GM18498 (cell line): ENCODE data around the gene WDR54.
"Not testable (repeated sequence)": the region's sequence is repeated elsewhere in the genome, so short reads cannot be mapped to it uniquely, and the experiment has no call there.

Experiments
- ATAC-seq: cut with Tn5 transposase; IDR thresholded peaks from one replicate; pipeline ENCODE4 v1.9.1; 2021; ENCODE audit warnings: mild to moderate bottlenecking, moderate library complexity; ENCODE audit not compliant: unreplicated experiment

Gene WDR54

DNA sequence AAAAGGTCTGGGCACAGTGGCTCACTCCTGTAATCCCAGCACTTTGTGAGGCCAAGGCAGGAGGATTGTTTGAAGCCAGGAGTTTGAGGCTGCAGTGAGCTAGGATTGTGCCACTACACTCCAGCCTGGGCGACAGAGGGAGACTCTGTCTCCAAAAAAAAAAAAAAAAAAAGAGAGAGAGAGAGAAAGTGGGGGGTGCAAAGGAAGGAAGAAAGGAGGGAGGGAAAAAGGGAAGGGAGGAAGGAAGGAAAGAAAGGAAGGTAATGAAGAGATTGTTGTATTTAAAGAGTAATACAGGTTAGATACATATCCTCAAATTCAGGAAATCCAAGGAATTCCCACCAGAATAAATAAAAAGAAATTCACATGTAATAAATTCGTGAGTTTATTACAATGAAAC, 19.6 kb upstream of the WDR54 start:
- ATAC-seq: no peak

DNA sequence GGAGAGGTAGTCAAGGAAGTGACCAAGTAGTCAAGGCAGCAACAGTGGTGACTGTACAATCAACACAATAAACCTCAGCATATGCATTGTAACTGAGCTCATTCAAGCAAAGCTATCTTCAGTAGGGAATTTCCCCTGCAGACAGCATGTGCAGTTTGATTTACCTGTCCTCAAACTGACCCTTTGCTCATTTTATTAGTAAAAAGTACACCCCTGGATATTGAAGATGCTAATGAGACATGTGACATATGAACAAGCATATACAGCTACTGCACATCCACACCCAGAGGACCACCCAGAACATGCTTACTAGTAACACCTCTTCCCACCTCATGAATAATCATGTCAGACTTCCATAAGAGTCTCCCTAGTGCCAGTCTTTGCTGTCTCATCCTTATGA, 15.5 kb upstream of the WDR54 start:
- ATAC-seq: no peak

DNA sequence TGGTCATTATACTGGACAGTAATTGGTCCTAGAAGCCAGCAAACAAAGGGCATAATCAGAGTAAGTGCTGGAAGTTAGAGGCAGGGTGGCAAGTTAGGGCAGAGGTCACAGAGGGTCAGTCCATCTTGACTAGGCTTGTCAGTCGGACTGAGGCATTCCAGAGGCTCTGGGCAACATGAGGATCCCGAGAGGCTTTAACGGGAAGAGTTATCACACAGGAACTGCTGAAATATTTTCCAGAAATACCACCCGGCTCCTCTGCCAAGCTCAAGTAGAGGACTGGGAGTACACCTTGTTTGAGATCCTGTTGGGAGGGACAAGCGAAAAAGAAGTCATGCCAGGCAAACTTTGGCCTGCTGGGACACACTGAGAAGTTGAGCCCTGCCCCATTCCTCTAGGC, 13.8 kb upstream of the WDR54 start:
- no peak for ATAC-seq

DNA sequence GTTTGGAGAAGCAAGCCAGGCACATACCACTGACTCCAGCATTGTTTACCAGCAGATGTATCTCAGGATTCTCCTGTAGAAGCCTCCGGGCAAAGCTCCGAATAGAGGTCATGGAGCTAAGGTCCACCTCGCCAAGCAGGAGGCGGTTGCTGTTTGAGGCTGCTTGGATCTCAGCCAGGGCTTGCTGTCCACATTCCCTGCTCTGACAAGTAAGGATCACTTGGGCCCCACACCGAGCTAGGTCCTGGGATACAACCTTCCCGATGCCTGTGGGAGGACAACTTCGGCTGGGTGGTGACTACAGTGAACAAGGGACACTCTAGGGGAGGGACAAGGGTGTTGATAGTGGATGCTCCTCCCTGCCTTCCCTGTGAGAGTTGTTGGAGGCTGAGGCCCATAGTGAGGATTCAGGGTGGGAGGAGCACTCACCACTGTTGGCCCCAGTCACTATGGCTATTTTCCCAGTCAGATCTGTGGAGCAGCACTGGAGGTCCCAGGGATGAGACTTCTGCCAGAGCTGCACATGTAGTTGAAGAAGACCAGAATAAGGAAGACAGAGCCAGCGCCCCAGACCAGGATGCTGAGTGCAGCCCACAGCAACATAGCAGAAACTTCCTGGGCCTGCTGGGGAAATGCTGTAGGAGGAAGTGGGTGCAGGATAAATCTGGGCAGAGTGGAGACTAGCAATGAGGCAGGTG, 8.4 kb upstream of the WDR54 start:
- ATAC-seq: no peak

DNA sequence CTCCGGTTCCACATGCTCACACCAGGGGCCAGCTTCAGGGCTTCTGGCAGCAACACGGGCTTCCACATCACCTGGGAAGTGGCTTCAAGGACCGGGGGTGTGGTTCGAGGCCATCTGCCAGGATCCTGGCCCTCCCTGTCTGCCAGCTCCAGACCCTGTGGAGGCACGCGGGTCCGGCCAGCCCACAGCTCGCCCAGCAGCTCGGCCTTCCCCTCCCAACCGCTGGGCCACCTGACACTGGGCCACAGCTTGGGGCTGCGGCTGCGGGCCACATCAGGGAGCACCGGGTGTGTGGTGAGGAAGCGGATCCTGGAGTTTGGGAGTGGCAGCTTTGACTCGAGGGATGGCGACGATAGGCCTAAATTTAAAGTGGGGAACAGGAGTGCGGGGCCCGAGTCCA, 7.1 kb upstream of the WDR54 start:
- ATAC-seq: no peak

DNA sequence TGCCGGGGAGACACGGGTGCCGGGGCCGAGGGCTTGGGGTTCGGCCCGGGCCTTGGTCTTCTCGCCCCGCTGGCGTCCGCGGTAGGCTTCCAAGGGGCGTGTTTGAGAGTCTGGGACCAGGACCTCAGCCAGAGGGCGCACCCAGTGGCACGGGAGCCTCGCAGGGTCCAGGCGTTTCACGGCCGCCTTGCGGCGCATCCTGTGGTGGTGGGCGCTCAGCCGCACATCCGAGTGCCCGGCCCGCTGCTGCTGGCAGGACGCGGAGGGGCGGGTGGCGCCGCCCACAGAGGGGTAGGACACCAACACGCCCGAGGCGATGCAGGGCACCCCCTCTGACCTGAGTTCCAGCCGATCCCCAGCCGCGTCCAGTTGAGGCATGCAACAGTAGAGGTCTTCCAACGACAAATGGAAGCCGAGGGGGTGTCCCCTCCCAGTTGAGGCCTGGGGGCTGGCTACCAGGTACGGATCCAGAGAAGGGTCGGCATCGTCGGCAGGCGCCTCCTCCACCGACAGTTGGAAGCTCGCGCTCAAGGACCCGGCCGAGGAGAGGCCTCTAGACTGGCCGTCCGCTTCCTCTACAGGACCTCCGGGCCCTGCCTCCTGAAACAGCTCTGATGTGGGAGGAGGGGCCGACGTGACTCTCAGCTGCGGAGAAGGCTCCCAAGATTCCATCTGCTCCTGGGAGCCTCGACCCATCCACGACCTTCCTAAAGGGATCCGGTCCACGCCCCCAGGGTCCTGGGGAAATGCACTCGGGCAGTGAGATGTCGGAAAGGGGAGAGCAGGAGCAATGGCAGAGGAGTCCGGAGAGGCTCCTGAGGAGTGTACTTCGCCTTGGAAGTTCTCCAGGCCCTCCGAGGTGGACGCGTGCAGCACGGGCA, 6.4 kb upstream of the WDR54 start:
- ATAC-seq: peak; percentile 45

DNA sequence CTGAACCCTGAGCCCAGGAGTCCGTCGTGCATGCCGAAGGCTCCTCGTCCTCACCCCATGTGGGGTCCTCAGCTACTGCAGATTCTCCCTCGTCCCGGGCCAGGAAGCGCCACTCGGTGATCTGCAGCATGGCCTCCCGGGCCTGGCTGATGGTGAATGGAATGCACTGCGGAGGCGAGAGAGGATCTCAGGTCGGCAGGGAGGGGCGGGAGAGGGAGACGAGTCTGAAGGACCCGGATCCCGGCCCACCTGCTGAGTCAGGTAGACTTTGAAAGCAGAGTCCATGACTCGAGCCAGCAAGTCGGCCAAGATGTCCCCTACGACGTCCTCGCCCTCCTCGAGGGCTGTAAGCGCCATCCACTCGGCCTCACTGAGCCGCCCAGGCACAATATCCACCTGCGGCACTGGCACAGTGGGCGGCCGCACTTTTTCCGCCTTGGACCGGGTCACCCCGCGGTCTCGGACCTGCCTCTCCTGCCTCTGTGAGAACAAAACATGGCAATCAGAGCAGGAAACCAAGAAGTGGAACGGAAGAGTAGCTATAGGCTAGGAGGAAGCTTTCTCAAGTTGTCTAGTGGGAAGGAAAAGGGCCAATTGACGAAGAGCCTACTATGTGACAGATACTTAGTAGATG, 5.7 kb upstream of the WDR54 start:
- ATAC-seq: no peak

DNA sequence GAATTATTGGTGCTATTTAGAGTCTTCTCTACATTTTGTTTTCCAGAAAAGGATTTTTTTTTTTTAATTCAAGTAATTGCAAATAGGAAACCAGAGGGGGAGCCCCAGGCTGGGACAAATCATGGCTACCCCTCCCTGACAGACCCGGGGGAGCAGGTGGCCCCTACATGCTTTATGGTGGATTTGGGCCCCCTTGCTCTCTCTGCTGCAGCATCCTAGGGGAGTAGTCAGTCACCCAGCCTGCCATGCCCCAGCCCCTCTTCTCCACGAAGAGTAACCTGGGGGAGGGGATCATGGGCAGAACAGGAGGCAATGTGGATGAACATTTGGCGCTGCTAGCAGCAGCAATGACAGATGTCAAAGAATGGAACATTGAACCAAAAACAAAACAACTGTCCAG, 4.8 kb upstream of the WDR54 start:
- no peak for ATAC-seq

DNA sequence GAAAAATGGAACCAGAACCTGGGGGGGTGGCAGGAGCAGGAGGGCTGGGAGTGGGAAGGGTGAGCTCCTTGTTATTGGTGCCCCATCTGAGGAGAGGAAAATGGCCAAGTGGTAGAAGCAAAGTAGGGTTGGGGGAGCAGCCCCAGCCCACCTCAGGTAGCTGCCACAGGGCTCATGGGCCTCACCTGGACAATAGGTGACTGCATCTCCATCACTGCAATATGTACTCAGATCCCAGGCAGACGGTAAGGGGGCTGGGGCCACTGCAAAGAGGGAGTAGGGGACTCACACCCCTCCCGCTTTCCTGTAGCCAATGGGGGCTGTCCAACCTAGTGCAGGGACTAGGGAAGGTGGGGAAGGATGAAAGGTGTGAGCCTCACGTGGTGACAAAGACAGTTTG, 4.3 kb upstream of the WDR54 start:
- ATAC-seq: no peak

DNA sequence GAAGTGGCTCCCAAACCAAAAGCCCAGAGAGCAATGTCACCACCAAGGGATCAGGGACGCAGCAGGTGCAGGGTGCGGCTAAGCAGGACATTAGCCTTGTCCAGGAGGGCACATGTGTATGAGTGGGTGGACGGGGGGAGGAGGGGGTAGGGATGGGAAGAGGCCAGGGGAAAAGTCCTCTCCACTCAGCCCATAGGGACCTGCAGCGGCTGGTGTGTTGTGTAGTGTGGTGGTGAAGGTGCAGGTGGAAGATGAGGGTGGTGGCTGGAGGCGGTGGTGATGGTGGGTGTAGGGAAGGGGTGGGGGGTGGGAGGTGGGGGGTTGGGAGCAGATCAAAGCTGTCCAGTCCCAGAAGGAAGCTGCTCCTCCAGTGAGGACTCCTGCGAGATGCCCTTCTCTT, 3.8 kb upstream of the WDR54 start:
- no peak for ATAC-seq

DNA sequence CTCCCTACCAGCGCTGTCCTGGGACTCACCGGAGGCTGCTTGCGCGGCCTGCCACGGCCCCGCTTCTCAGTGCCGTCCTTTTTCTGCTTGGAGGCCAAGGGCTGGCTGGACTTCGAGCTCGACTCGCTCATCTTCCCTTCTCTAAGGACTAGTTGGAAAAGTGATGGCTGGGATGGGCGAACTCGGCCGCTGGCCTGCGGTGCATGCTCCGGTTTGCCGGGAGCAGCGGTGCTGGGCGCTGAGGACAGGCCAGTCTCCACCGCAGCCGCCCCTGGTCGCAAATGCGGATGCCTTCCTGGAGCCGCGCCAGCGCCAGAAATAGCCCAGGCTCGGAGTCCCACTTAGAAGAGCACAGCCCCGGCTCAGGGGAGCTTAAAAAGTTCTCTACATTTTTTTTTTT, 3.2 kb upstream of the WDR54 start:
- no peak for ATAC-seq

DNA sequence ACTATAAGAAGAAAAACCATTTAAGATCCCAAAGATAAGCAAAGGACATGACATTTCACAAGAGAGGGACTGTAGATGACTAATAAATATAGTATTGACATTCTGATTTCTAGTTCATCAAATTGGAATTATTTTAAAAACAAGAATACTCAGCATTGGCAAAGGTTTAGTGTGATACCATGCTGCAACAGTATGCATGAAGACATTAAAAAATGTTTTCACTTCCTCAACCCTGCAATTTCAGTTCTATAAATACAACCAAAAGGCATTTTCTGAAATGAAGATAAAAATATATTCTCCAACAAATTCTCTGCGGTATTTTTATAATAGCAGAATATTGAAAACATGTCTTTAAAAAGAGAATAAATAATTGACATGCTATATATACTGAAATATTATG, 2.2 kb upstream of the WDR54 start:
- no peak for ATAC-seq

DNA sequence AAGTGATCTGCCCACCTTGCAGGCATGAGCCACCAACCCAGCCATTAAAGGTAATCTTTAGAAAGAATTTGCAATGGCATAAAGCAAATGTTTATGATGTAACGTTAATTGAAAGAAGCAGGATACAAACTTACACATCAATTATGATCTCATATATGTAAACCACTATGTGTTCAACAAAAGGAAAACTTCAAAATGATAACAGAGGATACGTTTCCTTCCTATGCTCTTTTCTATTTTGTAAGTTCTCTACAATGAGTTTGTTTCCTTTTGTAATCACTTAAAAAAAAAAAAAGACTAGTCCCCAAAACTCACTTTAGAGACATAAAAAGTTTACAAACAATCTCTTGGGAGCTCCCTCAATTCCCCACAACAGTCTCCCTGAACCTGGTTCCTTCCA, 1.5 kb upstream of the WDR54 start:
- no peak for ATAC-seq

DNA sequence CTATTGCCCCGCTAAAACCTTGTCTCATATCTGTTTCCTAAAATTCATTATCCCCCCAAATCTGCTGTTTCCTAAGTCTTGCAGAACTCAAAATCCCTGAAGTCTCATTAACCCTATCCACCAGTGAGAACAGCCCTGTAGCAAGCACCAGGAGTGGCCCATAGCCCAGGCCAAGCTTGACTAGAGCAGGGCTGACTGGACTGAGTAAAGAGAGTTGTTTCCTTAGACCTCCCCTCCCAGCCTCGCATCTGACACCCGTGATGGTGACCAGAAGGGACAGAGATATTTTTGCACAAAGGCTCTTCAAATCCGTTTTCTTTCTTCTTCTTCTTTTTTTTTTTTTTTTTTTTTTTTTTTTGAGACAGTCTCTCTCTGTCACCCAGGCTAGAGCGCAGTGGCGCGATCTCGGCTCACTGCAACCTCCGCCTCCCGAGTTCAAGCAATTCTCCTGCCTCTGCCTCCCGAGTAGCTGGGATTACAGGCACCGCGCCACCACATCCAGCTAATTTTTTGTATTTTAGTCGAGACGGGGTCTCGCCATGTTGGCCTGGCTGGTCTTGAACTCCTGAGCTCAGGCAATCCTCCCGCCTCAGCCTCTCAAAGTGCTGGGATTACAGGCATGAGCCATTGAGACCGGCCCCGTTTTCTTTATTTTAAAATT, 957 bp upstream of the WDR54 start:
- ATAC-seq: not testable (repeated sequence)

DNA sequence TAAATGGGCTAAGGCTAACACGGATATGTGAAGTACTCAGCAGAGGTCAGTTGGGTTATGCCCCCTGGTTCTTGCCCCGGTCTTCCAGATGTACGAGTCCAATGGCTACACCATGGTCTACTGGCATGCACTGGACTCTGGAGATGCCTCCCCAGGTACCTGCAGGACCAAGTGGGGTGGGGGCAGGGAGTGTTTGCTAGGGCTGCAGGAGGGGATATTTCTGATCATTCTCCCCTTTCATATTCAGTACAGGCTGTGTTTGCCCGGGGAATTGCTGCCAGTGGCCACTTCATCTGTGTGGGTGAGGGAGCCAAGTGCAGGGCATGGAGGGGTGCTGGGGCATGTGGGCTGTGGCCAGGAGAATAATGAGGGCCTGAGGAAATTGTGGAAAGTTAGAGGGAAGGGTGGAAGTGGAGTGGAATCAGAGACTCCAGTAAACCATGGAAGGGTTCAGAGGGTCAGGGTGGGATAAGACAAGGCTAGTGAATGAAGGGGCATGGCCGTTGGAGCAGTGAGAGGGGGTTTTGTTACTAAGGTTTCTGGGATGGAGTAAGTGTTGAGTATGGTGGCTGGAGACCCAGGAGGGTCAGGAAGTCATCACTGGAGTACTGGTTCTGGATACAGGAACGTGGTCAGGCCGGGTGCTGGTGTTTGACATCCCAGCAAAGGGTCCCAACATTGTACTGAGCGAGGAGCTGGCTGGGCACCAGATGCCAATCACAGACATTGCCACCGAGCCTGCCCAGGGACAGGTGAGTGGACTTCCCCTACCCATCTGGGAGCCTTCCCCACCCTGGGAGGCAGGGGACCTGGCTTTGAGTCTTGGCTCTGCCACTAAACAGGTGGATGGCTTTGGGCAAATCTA, 1.9 kb downstream of the WDR54 start:
- no peak for ATAC-seq

DNA sequence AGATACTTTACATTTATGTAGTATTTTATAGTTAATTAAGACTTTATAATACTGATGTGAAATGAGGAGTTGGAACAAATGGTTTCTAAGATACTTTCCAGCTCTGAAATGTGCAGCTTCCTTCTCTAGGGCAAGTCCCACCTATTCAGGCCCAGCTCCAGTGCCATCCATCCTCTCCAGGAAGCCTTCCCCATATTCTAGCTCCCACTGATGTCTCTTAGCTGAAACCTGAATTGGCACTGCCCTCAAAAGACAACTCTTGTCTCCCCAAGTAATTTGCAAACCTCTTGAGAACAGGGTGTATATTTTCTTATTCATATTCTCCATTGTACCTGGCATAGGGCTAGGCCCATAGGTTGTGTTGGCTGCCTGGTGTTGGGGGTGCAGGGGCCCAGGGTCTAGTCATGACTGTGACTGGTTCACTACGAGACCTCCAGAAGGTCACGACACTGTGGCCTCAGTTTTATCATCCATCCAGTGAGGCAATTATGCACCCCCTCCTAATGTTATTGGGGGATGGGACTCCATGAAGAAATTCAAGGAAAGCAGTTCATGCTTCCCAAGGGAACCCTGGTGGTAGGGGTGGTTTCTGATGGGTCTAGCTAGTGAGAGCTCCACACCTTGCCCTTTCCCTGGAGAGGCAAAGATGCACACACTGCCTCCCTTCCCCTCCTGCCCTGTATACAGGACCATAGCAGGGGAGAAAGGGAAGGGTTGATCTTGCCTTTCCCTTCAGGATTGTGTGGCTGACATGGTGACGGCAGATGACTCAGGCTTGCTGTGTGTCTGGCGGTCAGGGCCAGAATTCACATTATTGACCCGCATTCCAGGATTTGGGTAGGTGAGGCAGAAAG, 2.8 kb downstream of the WDR54 start:
- ATAC-seq: no peak

DNA sequence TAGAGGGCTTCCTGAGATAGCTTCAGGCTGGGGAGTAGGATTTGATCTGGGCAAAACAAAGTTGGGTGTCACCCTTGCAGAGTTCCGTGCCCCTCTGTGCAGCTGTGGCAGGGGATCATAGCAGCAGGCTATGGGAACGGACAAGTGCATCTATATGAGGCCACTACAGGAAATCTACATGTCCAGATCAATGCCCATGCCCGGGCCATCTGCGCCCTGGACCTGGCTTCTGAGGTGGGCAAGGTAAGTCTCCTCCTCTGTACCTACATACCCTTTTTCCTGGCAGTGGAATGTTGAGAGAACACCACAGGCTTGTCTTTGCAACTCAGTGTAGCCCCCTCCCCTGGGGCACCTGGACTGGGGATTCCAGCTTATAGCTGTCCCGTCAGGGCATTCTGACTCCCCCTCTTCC, 3.5 kb downstream of the WDR54 start:
- no peak for ATAC-seq

DNA sequence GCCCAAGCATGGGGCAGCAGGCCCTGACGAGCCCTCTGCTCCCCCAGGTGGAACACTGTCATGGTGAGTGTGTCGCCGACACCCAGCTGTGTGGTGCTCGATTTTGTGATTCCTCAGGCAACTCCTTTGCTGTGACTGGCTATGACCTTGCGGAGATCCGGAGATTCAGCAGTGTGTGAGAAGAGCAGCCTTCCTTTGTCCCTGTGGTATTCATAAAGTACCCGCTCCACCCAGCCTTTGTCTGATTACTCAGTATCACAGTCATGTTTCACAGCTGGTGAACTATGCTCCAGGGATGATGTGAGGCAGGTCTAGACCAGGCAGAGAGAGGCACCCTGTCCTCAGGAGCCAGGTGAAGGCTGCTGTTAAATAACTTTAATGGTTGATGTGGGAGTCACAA, 4.0 kb downstream of the WDR54 start:
- no peak for ATAC-seq

DNA sequence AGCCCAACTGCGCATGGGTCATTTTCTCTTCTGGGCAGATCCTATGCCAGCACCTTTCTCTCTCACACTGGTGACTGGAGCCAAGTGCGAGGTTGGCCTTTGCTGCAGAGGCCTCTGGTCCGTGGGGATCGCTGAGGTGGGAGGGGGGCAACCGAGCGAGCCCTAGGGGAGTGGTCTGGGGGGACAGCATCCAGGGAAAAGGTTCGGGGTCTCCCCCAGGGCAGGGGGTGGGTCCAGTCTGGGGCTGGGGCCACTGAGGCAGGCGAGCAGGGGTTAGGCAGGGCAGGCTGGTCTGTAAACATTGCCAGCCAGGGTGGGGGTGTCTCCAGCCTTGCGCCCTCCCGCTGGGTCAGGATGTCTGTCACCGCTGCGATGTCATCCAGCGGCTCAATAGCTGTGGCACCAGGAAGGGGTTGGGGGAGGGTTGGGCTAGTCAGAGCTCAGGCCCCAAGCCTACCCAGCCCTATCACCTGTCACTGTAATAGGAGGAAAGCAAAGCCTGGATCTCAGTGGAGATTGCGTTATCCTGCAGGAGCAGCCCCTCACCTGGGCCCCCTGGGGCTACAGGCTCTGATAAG, 4.7 kb downstream of the WDR54 start:
- no peak for ATAC-seq
